CD14-positive monocyte (primary cell): ENCODE measurements around the gene C4orf33. TPM values are rescaled to one million over a fixed set of nuclear protein-coding genes. Genes with fewer than 3 reads are reported as not detected.

Source experiments
- DNase-seq, 3 donors: peaks; one replicate each; pipeline ENCODE4 v3.0.0-alpha.2; 2011 to 2022
- H2AFZ ChIP-seq: 2 replicates; pipeline ENCODE4 v1.6.0; 2012; ENCODE audit warnings: mild to moderate bottlenecking, low read depth, low read length, inconsistent platforms; ENCODE audit not compliant: insufficient read depth, poor library complexity, severe bottlenecking
- H3K27ac ChIP-seq, 2 donors: 1 replicate in 1 of 2; 2 replicates in 1 of 2; pipeline ENCODE4 v1.5.1; 2012 to 2013; ENCODE audit warnings: low read length in 2 of 2, control low read depth in 1 of 2, inconsistent platforms in 1 of 2, low read depth in 1 of 2, mild to moderate bottlenecking in 1 of 2
- H3K27me3 ChIP-seq, 2 donors: one replicate each; pipeline versions ENCODE4 v1.6.0 to v1.6.1; 2011 to 2013; ENCODE audit warnings: low read length in 2 of 2; ENCODE audit not compliant: control insufficient read depth in 2 of 2, insufficient read depth in 2 of 2
- H3K36me3 ChIP-seq, 2 donors: replicated peaks in 1 of 2; 1 replicate in 1 of 2; 2 replicates in 1 of 2; pipeline versions ENCODE4 v1.5.1 to v1.6.1; 2012 to 2013; ENCODE audit warnings: low read length in 2 of 2, control low read depth in 1 of 2, inconsistent platforms in 1 of 2, mild to moderate bottlenecking in 1 of 2; ENCODE audit not compliant: insufficient read depth in 2 of 2, control insufficient read depth in 1 of 2
- H3K4me1 ChIP-seq, 2 donors: 1 replicate in 1 of 2; 2 replicates in 1 of 2; pipeline versions ENCODE4 v1.5.1 to v1.6.1; 2012 to 2013; ENCODE audit warnings: low read length in 2 of 2, control low read depth in 1 of 2, inconsistent platforms in 1 of 2, mild to moderate bottlenecking in 1 of 2, moderate library complexity in 1 of 2; ENCODE audit not compliant: insufficient read depth in 2 of 2, control insufficient read depth in 1 of 2
- H3K4me2 ChIP-seq: replicated peaks from 2 replicates; pipeline ENCODE3; 2012; ENCODE audit warnings: low read length, moderate library complexity, mild to moderate bottlenecking; ENCODE audit not compliant: poor library complexity, severe bottlenecking; ENCODE audit errors: extremely low read depth
- H3K4me3 ChIP-seq, 3 experiments: fragments of 200-600 bp in 1 of 3; sonication (generic) in 1 of 3; replicated peaks in 1 of 3; 1 replicate in 2 of 3; 2 replicates in 1 of 3; pipeline ENCODE4 v1.5.1; 2011 to 2013; ENCODE audit warnings: low read length in 3 of 3, mild to moderate bottlenecking in 3 of 3, control low read depth in 2 of 3, low read depth in 2 of 3, inconsistent platforms in 1 of 3, moderate library complexity in 1 of 3
- H3K79me2 ChIP-seq: 2 replicates; pipeline ENCODE4 v1.6.0; 2012; ENCODE audit warnings: mild to moderate bottlenecking, control low read depth, inconsistent platforms, low read length, moderate library complexity; ENCODE audit not compliant: insufficient read depth
- H3K9ac ChIP-seq: 2 replicates; pipeline ENCODE4 v1.6.0; 2017; ENCODE audit warnings: low read length, mild to moderate bottlenecking; ENCODE audit not compliant: insufficient read depth, poor library complexity, severe bottlenecking
- H3K9me3 ChIP-seq, 2 donors: replicated peaks in 1 of 2; 1 replicate in 1 of 2; 2 replicates in 1 of 2; pipeline versions ENCODE4 v1.5.1 to v1.6.1; 2012 to 2013; ENCODE audit warnings: low read length in 2 of 2, control low read depth in 1 of 2; ENCODE audit not compliant: control insufficient read depth in 1 of 2, insufficient read depth in 1 of 2
- H4K20me1 ChIP-seq: 2 replicates; pipeline ENCODE4 v1.6.0; 2012; ENCODE audit warnings: mild to moderate bottlenecking, low read length, control low read depth, moderate library complexity; ENCODE audit not compliant: insufficient read depth
- H3K27ac Mint-ChIP-seq, 7 donors: one replicate each; pipeline ENCODE4 v1.8.0; 2020; ENCODE audit warnings: mild to moderate bottlenecking in 7 of 7, mixed read lengths in 7 of 7, moderate library complexity in 6 of 7, inconsistent platforms in 2 of 7
- H3K27me3 Mint-ChIP-seq, 3 donors: one replicate each; pipeline ENCODE4 v1.8.0; 2021 to 2022; ENCODE audit warnings: low read depth in 3 of 3, mild to moderate bottlenecking in 3 of 3, mixed read lengths in 3 of 3, moderate library complexity in 3 of 3, inconsistent platforms in 1 of 3
- H3K36me3 Mint-ChIP-seq, 2 donors: one replicate each; pipeline ENCODE4 v1.8.0; 2020; ENCODE audit warnings: mixed read lengths in 2 of 2, inconsistent platforms in 1 of 2, mild to moderate bottlenecking in 1 of 2
- H3K4me1 Mint-ChIP-seq: one replicate; pipeline ENCODE4 v1.8.0; 2020; ENCODE audit warnings: mild to moderate bottlenecking, mixed read lengths
- H3K4me3 Mint-ChIP-seq, 2 donors: one replicate each; pipeline ENCODE4 v1.8.0; 2020; ENCODE audit warnings: mild to moderate bottlenecking in 2 of 2, mixed read lengths in 2 of 2, moderate library complexity in 1 of 2
- H3K9me3 Mint-ChIP-seq, 7 donors: one replicate each; pipeline ENCODE4 v1.8.0; 2020 to 2022; ENCODE audit warnings: mixed read lengths in 7 of 7, mild to moderate bottlenecking in 6 of 7, moderate library complexity in 6 of 7, inconsistent platforms in 2 of 7
- CTCF ChIP-seq: fragments of 200-600 bp; IDR thresholded peaks from one replicate; pipeline ENCODE4 v1.8.0; 2022; ENCODE audit warnings: antibody characterized with exemption, mild to moderate bottlenecking
- WGBS: methylation state at CpG from one replicate; pipeline ENCODE4 v1.1.5; 2013; ENCODE audit warnings: missing lambda C conversion rate; ENCODE audit not compliant: insufficient coverage; 5-methylcytosine and 5-hydroxymethylcytosine counted together
- intact Hi-C, 2 donors: fragments of 100-400 bp; cut with micrococcal nuclease; formaldehyde crosslinking; loops; one replicate each; pipeline versions ENCODE4 v1.15.0 to v1.15.1; 2023
- polyA plus RNA-seq, 3 donors: library from polyadenylated mRNA; depleted of rRNA in 1 of 3; unstranded in 2 of 3; stranded (reverse) in 1 of 3; fragments of 300-500 nt in 2 of 3; fragments of >200 nt in 1 of 3; fragmentation: Illumina TruSeq in 2 of 3; gene quantifications; 1 replicate in 2 of 3; 2 replicates in 1 of 3; pipeline ENCODE4 v1.2.3, GENCODE V29; 2012 to 2021

The C4orf33 gene
- polyA plus RNA-seq, 3 donors = 16.6 to 33.0 (median 28.2) TPM

- Histone ChIP-seq H3K27me3 (no peaks in the 10 kb centered on the region), H4K20me1 (peaks cover 37% of the 10 kb centered on the region), H3K36me3 (peaks cover 39 to 57% of the 10 kb centered on the region in 2 donors), H3K4me3 (no peak overlapping the region), H3K79me2 (peaks cover 93% of the 10 kb centered on the region), H3K9ac (no peak overlapping the region), H3K4me1 (no peaks in the 10 kb centered on the region), H3K4me2 (no peak overlapping the region), H2AFZ (no peak overlapping the region), H3K9me3 (peaks cover 25% of the 10 kb centered on the region in 2 donors), H3K27ac (peak overlapping the region in 1 of 2 donors; percentile 10)
- intact Hi-C loops = no loop called here
- no peaks in the 10 kb centered on the region for H3K27me3 Mint-ChIP-seq
- DNase-seq = no peak
- H3K36me3 Mint-ChIP-seq = peaks cover 57 to 65% of the 10 kb centered on the region in 2 donors
- peaks cover 21% of the 10 kb centered on the region for H3K4me1 Mint-ChIP-seq
- peaks cover 19 to 40% (median 25%) of the 10 kb centered on the region in 7 donors for H3K9me3 Mint-ChIP-seq
- TF ChIP-seq CTCF = no peak
- H3K27ac Mint-ChIP-seq = peak overlapping the region in 4 of 7 donors; percentile 22 to 61 (median 40)
- WGBS = no CpG with 5 or more reads among the region's 5 CpGs
- no peak overlapping the region for H3K4me3 Mint-ChIP-seq
Observed at GRCh38 chr4:129082302-129082701, 13.7 kb upstream of the C4orf33 start.

GRCh38 chr4:129085472-129085871 lies 10.5 kb upstream of the C4orf33 start:
- Histone ChIP-seq H3K79me2 (peaks cover 100% of the 10 kb centered on the region), H4K20me1 (peaks cover 62% of the 10 kb centered on the region), H3K9me3 (peaks cover 11% of the 10 kb centered on the region in 2 donors), H3K36me3 (peaks cover 17 to 29% of the 10 kb centered on the region in 2 donors), H2AFZ (no peak overlapping the region), H3K27me3 (no peaks in the 10 kb centered on the region), H3K27ac (no peak overlapping the region), H3K4me2 (no peak overlapping the region), H3K4me1 (peaks cover 3 to 9% of the 10 kb centered on the region in 2 donors), H3K9ac (no peak overlapping the region), H3K4me3 (no peak overlapping the region)
- intact Hi-C loops = no loop called here
- Mint-ChIP-seq H3K4me1 (peaks cover 34% of the 10 kb centered on the region), H3K27me3 (peaks cover 0 to 1% (median 0%) of the 10 kb centered on the region in 3 donors), H3K4me3 (no peak overlapping the region), H3K9me3 (peaks cover 10 to 22% (median 15%) of the 10 kb centered on the region in 7 donors), H3K36me3 (peaks cover 43 to 46% of the 10 kb centered on the region in 2 donors), H3K27ac (peak overlapping the region in 2 of 7 donors; percentile 15 to 20)
- TF ChIP-seq CTCF = no peak
- WGBS = 100% methylated on average over 1 of the region's 4 CpGs
- DNase-seq = no peak
